RWPE2 (cell line): ENCODE data around the gene ARHGEF11.

ENCODE experiments used
- ATAC-seq: fragments of 200-7000 bp; cut with Tn5 transposase; 3 replicates; pipeline ENCODE4 v1.9.1; 2021; ENCODE audit warnings: low read depth
- DNase-seq: peaks from one replicate; pipeline ENCODE4 v3.0.0-alpha.2; 2020; ENCODE audit warnings: low spot score
- H3K27ac ChIP-seq: fragments of 450-650 bp; 2 replicates; pipeline ENCODE4 v1.5.1; 2017; ENCODE audit warnings: mild to moderate bottlenecking; ENCODE audit not compliant: poor library complexity, severe bottlenecking
- H3K27me3 ChIP-seq: fragments of 250-450 bp; sonication (Bioruptor Pico); 2 replicates; pipeline ENCODE4 v1.5.1; 2021; ENCODE audit warnings: mild to moderate bottlenecking, moderate library complexity; ENCODE audit not compliant: insufficient read depth, poor library complexity, severe bottlenecking
- H3K36me3 ChIP-seq: fragments of 250-450 bp; sonication (Bioruptor Pico); 2 replicates; pipeline ENCODE4 v1.5.1; 2020; ENCODE audit warnings: low read depth, mild to moderate bottlenecking, moderate library complexity
- H3K4me1 ChIP-seq: fragments of 250-450 bp; sonication (Bioruptor Pico); 2 replicates; pipeline ENCODE4 v1.5.1; 2021; ENCODE audit warnings: mild to moderate bottlenecking, moderate library complexity; ENCODE audit not compliant: insufficient read depth, poor library complexity, severe bottlenecking
- H3K4me3 ChIP-seq: fragments of 250-450 bp; sonication (Bioruptor Pico); 2 replicates; pipeline ENCODE4 v1.5.1; 2021; ENCODE audit warnings: mild to moderate bottlenecking, moderate library complexity; ENCODE audit not compliant: severe bottlenecking
- H3K9me3 ChIP-seq: fragments of 250-450 bp; sonication (Bioruptor Pico); 2 replicates; pipeline ENCODE4 v1.5.1; 2021; ENCODE audit warnings: mild to moderate bottlenecking, moderate library complexity; ENCODE audit not compliant: severe bottlenecking
- TF ChIP-seq, protein P1 (sequence below): fragments of 450-650 bp; IDR thresholded peaks from one replicate; pipeline ENCODE4 v1.5.1; 2017; ENCODE audit warnings: mild to moderate bottlenecking, moderate library complexity; ENCODE audit not compliant: poor library complexity, severe bottlenecking

ARHGEF11 gene, protein sequence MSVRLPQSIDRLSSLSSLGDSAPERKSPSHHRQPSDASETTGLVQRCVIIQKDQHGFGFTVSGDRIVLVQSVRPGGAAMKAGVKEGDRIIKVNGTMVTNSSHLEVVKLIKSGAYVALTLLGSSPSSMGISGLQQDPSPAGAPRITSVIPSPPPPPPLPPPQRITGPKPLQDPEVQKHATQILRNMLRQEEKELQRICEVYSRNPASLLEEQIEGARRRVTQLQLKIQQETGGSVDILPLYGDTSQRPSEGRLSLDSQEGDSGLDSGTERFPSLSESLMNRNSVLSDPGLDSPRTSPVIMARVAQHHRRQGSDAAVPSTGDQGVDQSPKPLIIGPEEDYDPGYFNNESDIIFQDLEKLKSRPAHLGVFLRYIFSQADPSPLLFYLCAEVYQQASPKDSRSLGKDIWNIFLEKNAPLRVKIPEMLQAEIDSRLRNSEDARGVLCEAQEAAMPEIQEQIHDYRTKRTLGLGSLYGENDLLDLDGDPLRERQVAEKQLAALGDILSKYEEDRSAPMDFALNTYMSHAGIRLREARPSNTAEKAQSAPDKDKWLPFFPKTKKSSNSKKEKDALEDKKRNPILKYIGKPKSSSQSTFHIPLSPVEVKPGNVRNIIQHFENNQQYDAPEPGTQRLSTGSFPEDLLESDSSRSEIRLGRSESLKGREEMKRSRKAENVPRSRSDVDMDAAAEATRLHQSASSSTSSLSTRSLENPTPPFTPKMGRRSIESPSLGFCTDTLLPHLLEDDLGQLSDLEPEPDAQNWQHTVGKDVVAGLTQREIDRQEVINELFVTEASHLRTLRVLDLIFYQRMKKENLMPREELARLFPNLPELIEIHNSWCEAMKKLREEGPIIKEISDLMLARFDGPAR (N-terminal part only)

DNA sequence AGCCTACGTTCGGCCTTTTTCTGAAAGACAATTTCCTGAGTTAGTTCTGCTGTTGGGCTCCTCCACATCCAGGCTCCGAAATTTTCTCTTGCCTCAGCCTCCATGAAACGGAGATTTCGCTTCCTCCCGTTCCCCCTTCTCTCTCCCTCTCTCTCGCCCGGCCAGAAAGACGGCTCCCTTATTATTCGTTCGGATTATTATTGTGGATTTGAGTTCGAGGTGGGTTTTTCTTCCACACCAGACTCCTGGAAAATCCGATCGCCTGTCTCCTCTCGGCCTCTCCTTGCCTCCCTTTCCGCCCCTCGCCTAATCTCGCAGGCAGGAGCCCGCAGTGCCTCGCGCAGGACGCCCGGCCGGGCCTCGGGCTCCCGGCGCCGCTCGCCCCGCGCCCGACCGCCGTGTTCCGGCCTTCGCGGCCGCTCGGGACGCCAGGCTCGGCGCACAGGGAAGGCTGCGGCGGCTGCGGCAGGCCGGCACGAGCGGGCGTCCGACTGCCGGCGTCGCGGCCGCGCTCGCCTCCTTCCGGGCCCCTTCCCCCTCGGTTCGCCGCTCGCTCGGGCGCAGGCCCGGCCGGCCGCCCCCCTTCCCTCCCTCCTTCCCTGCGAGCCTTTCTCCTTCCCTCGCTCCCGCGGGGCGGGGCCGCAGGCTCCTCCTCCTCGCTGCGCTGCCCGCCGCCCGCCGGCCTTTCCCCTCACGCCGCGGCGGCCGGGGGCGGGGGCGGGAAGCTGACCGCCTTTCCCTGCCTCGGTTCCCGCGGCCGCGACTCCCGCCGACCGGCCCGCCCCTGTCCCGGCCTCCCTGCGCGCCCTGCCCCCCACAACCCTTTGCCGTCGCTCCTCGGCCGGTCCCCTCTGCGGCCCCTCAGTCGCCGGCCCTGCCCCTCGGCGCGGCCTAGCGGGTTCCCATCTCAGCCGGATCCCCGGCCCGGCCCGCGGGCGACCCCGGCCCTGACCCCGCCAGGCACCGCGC is at the start of gene ARHGEF11:
Gene ARHGEF11 (minus strand): TSS at position 493 of the 969 bp plus-strand sequence. CDS start 1,412 bp downstream, outside the sequence.
- no peaks in the 10 kb centered on the region for H3K27me3 ChIP-seq
- TF ChIP-seq, protein P1, sequence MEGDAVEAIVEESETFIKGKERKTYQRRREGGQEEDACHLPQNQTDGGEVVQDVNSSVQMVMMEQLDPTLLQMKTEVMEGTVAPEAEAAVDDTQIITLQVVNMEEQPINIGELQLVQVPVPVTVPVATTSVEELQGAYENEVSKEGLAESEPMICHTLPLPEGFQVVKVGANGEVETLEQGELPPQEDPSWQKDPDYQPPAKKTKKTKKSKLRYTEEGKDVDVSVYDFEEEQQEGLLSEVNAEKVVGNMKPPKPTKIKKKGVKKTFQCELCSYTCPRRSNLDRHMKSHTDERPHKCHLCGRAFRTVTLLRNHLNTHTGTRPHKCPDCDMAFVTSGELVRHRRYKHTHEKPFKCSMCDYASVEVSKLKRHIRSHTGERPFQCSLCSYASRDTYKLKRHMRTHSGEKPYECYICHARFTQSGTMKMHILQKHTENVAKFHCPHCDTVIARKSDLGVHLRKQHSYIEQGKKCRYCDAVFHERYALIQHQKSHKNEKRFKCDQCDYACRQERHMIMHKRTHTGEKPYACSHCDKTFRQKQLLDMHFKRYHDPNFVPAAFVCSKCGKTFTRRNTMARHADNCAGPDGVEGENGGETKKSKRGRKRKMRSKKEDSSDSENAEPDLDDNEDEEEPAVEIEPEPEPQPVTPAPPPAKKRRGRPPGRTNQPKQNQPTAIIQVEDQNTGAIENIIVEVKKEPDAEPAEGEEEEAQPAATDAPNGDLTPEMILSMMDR = no peak
- H3K36me3 ChIP-seq = no peaks in the 10 kb centered on the region; the same call in 1 of the 2 replicates
- peaks cover 8% of the 10 kb centered on the region for H3K4me1 ChIP-seq
- peak within 1 kb of the TSS; percentile 88 for H3K4me3 ChIP-seq
- peak within 1 kb of the TSS; percentile 52 for H3K27ac ChIP-seq
- DNase-seq (peak; percentile 82), ATAC-seq (peak; percentile 87)
- no peaks in the 10 kb centered on the region for H3K9me3 ChIP-seq

DNA sequence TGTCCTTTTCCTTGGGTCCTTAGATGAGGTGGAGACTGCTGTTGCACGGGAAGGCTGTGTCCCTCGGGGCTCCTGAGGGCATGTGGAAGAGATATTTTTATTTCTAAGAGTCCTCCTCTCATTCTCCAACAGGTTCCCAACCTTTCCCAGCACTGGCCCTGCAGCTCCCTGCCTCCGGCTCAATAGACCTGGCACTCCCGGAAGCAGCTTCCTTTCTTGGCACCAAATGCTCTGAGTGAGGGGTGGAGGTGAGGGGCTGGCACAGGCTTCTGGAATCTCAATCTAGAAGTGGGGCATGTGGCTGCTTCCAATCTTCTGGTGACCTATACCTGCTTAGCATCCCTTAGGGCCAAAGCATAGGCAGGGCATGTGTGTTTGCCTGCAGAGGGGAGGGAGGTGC is 49.5 kb upstream of the ARHGEF11 start:
- Histone ChIP-seq H3K4me1 (no peaks in the 10 kb centered on the region), H3K36me3 (no peaks in the 10 kb centered on the region), H3K9me3 (no peaks in the 10 kb centered on the region), H3K27ac (no peak overlapping the region), H3K27me3 (no peaks in the 10 kb centered on the region), H3K4me3 (no peak overlapping the region)
- TF ChIP-seq, protein P1 = no peak
- no peak for ATAC-seq
- no peak for DNase-seq

DNA sequence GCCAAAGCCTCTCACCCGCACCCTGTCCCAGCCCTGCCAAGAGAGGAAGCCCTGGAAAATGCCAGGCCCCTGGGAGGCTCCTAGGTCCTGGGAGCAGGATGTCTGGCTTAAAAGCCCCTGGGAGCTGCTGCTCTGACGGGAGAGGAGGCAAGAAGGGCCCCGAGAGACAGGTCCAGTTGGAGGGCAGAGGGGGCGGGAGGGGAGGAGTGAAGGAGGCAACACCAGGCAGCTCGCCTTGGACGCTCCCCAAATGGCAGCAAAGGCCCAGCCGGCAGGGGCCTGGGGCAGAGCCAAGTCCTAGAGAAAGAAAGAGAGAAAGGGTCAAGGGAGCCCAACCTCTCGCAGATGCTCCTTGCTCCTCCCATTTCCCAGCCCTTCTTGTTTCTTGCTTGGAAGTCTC is 47.3 kb upstream of the ARHGEF11 start:
- Histone ChIP-seq H3K4me1 (no peaks in the 10 kb centered on the region), H3K4me3 (no peak overlapping the region), H3K9me3 (no peaks in the 10 kb centered on the region), H3K27ac (no peak overlapping the region), H3K36me3 (no peaks in the 10 kb centered on the region), H3K27me3 (no peaks in the 10 kb centered on the region)
- ATAC-seq (no peak), DNase-seq (no peak)
- TF ChIP-seq, protein P1 = no peak

DNA sequence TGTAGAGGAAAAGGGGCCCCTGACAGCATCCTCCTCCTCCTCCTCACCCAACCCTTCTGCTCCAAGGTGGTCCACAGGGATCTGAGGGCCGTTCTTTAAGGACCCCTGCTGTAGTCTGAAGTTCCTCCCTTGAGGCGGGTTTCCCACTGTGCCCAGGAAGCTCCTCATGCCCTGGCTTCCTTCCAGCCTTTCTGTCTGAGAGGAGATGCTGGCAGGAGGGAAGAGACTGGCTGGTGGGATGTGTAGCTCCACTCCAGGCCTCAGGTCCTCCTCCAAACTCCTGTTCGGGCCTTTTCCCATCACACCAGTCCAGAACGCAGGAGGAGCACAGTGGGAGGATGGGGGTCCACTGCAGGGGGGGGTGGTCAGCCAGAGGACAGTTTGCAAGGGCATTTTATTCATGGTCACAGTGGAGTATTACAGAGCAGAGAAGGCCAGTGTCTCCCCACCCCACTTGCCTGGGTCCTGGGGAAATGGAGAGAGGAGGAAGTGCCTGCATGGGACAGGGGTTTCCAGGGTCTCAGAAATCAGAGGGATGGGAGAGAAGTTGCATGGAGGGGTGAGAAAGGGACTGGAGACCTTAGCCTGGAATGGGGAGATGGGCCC is 46.2 kb upstream of the ARHGEF11 start:
- Histone ChIP-seq H3K27ac (no peak overlapping the region), H3K4me3 (no peak overlapping the region), H3K27me3 (no peaks in the 10 kb centered on the region), H3K9me3 (no peaks in the 10 kb centered on the region), H3K36me3 (no peaks in the 10 kb centered on the region), H3K4me1 (no peaks in the 10 kb centered on the region)
- ATAC-seq (no peak), DNase-seq (no peak)
- TF ChIP-seq, protein P1 = no peak
